Measurements from ENCODE around the gene MYO1F. TPM values are rescaled to one million over a fixed set of nuclear protein-coding genes. Genes with fewer than 3 reads are reported as not detected.

The MYO1F gene
- polyA plus RNA-seq, 4 donors: 4.3 to 13.3 (median 8.7) TPM

- DNase-seq (ENCODE audit: low read depth in 4 of 4, low spot score in 2 of 4): no peak
Measured at GRCh38 chr19:8473648-8474476, 103.4 kb downstream of the MYO1F start.

Other genes with a start within 250 kb of the MYO1F start
- 10 to 100 TPM in 3 of 4 donors, 1 to 10 TPM in 1; 8.1 to 16.2 (median 14.4) TPM for gene KANK3, start 234.2 kb downstream of the MYO1F start, polyA plus RNA-seq (ENCODE audit: insufficient read length in 4 of 4)
- gene ANGPTL4, start 213.3 kb downstream of the MYO1F start, polyA plus RNA-seq (ENCODE audit: insufficient read length in 4 of 4): 1 to 10 TPM; 1.9 to 4.9 (median 3.1) TPM
- gene RAB11B, start 187.1 kb downstream of the MYO1F start, polyA plus RNA-seq (ENCODE audit: insufficient read length in 4 of 4): 100 to 1,000 TPM; 121 to 180 (median 168) TPM
- 10 to 100 TPM; 11.4 to 20.8 (median 15.7) TPM for gene MARCHF2, start 164.1 kb downstream of the MYO1F start, polyA plus RNA-seq (ENCODE audit: insufficient read length in 4 of 4)
- gene HNRNPM, start 132.5 kb downstream of the MYO1F start, polyA plus RNA-seq (ENCODE audit: insufficient read length in 4 of 4): 100 to 1,000 TPM; 354 to 431 (median 393) TPM
- 1 to 10 TPM in 3 of 4 donors, under 1 TPM in 1; 0.70 to 3.0 (median 1.9) TPM for gene PRAM1, start 74.8 kb downstream of the MYO1F start, polyA plus RNA-seq (ENCODE audit: insufficient read length in 4 of 4)
- 10 to 100 TPM; 16.9 to 35.9 (median 25.8) TPM for gene ZNF414, start 63.3 kb downstream of the MYO1F start, polyA plus RNA-seq (ENCODE audit: insufficient read length in 4 of 4)
- 10 to 100 TPM; 24.8 to 60.2 (median 43.2) TPM for gene ADAMTS10, start 33.3 kb upstream of the MYO1F start, polyA plus RNA-seq (ENCODE audit: insufficient read length in 4 of 4)
- not detected for gene NFILZ, start 53.2 kb upstream of the MYO1F start, polyA plus RNA-seq (ENCODE audit: insufficient read length in 4 of 4)
- not detected for gene ACTL9, start 121.4 kb upstream of the MYO1F start, polyA plus RNA-seq (ENCODE audit: insufficient read length in 4 of 4)
- not detected for gene OR2Z1, start 144.2 kb upstream of the MYO1F start, polyA plus RNA-seq (ENCODE audit: insufficient read length in 4 of 4)